Skin of body (tissue), 2 donors: ENCODE results near the gene RNLS. TPM values are rescaled to one million over a fixed set of nuclear protein-coding genes. Genes with fewer than 3 reads are reported as not detected.
A peak's percentile ranks its signal among the peaks of the same experiment; 100 is the strongest.

Experiments used
- DNase-seq: peaks from one replicate; lab custom pipeline; 2025; lab: John Stamatoyannopoulos, UW
- total RNA-seq: library from RNA; depleted of rRNA; stranded (reverse); fragments of >200 nt; gene quantifications from one replicate; pipeline ENCODE4 v1.2.3, GENCODE V29; 2014

Gene RNLS
- total RNA-seq, 1 donor from 2014 or later: 6.5 TPM

- DNase-seq: no peak
Measured at GRCh38 chr10:88260329-88261051, 322.6 kb downstream of the RNLS start.

- DNase-seq: no peak
Measured at GRCh38 chr10:88259381-88259780, 323.7 kb downstream of the RNLS start.

- DNase-seq: no peak
Measured at GRCh38 chr10:88256886-88257285, 326.2 kb downstream of the RNLS start.

GRCh38 chr10:88256013-88256680 is 327.0 kb downstream of the RNLS start:
- DNase-seq: peak; percentile 51

GRCh38 chr10:88254091-88254490 is 329.0 kb downstream of the RNLS start:
- DNase-seq: no peak

GRCh38 chr10:88253622-88254021 is 329.5 kb downstream of the RNLS start:
- no peak for DNase-seq

- no peak for DNase-seq
Measured at GRCh38 chr10:88253128-88253527, 330.0 kb downstream of the RNLS start.

GRCh38 chr10:88249450-88249849 is 333.7 kb downstream of the RNLS start:
- DNase-seq: no peak

- DNase-seq: no peak
Measured at GRCh38 chr10:88246675-88247074, 336.4 kb downstream of the RNLS start.

- peak; percentile 63 for DNase-seq
Measured at GRCh38 chr10:88245974-88246511, 337.1 kb downstream of the RNLS start.

GRCh38 chr10:88244781-88245625 is 338.1 kb downstream of the RNLS start:
- DNase-seq: no peak

GRCh38 chr10:88243836-88244730 is 339.0 kb downstream of the RNLS start:
- peak; percentile 60 for DNase-seq

- no peak for DNase-seq
Measured at GRCh38 chr10:88243202-88243744, 339.8 kb downstream of the RNLS start.

GRCh38 chr10:88241501-88241900 is 341.6 kb downstream of the RNLS start:
- no peak for DNase-seq

- DNase-seq: no peak
Measured at GRCh38 chr10:88239212-88239611, 343.9 kb downstream of the RNLS start.

- no peak for DNase-seq
Measured at GRCh38 chr10:88238615-88238914, 344.6 kb downstream of the RNLS start.

- no peak for DNase-seq
Measured at GRCh38 chr10:88237896-88238614, 345.1 kb downstream of the RNLS start.

GRCh38 chr10:88236121-88236743 is 346.9 kb downstream of the RNLS start:
- no peak for DNase-seq

GRCh38 chr10:88234297-88234696 is 348.8 kb downstream of the RNLS start:
- DNase-seq: no peak

- DNase-seq: no peak
Measured at GRCh38 chr10:88233870-88234269, 349.2 kb downstream of the RNLS start.
